Calu3 (cell line): ENCODE results near the gene GRIFIN. TPM values are rescaled to one million over a fixed set of nuclear protein-coding genes. Genes with fewer than 3 reads are reported as not detected.

Experiments
- BruUV-seq: library from RNA; stranded (reverse); fragments of 400-500 nt; replicated peaks from 2 replicates; lab custom pipeline; 2021; lab: Mats Ljungman, UMichigan
- CTCF ChIA-PET: fragments of 300-600 bp; sonication (Branson Sonifier 250); formaldehyde crosslinking; loops from one replicate; lab custom pipeline; 2022; ENCODE audit warnings: antibody characterized with exemption; lab: Charles Lee
- DNase-seq: peaks from one replicate; pipeline ENCODE4 v3.0.0; 2022
- H3K27ac Mint-ChIP-seq: one replicate; pipeline ENCODE4 v1.8.0; 2022; ENCODE audit warnings: mixed read lengths; ENCODE audit not compliant: unreplicated experiment
- H3K27me3 Mint-ChIP-seq: one replicate; pipeline ENCODE4 v1.8.0; 2022; ENCODE audit warnings: mixed read lengths; ENCODE audit not compliant: unreplicated experiment
- H3K36me3 Mint-ChIP-seq: one replicate; pipeline ENCODE4 v1.8.0; 2022; ENCODE audit warnings: mild to moderate bottlenecking, moderate library complexity, mixed read lengths; ENCODE audit not compliant: insufficient read depth, unreplicated experiment
- H3K4me1 Mint-ChIP-seq: one replicate; pipeline ENCODE4 v1.8.0; 2022; ENCODE audit warnings: mild to moderate bottlenecking, low read depth, mixed read lengths; ENCODE audit not compliant: unreplicated experiment
- H3K4me3 Mint-ChIP-seq: one replicate; pipeline ENCODE4 v1.8.0; 2022; ENCODE audit warnings: mild to moderate bottlenecking, low read depth, moderate library complexity, mixed read lengths; ENCODE audit not compliant: unreplicated experiment
- H3K9me3 Mint-ChIP-seq: one replicate; pipeline ENCODE4 v1.8.0; 2022; ENCODE audit warnings: low read depth, mixed read lengths; ENCODE audit not compliant: unreplicated experiment
- CTCF ChIP-seq: fragments of 200-600 bp; IDR thresholded peaks from one replicate; pipeline ENCODE4 v1.8.0; 2022; ENCODE audit warnings: antibody characterized with exemption; ENCODE audit not compliant: unreplicated experiment
- intact Hi-C: fragments of 100-400 bp; cut with micrococcal nuclease; formaldehyde crosslinking; loops from one replicate; pipeline ENCODE4 v1.10.0; 2022; ENCODE audit not compliant: unreplicated experiment
- total RNA-seq: library from RNA; stranded (reverse); gene quantifications from 2 replicates; pipeline ENCODE4 v1.2.3, GENCODE V29; 2022

Gene GRIFIN
- total RNA-seq, 1 experiment from 2014 or later: not detected

- BruUV-seq: no TSS peak
- Mint-ChIP-seq H3K4me3 (no peak overlapping the region), H3K4me1 (no peaks in the 10 kb centered on the region), H3K27me3 (peaks cover 45% of the 10 kb centered on the region), H3K36me3 (peaks cover 5% of the 10 kb centered on the region), H3K27ac (no peak overlapping the region), H3K9me3 (peaks cover 6% of the 10 kb centered on the region)
- TF ChIP-seq CTCF: no peak
- intact Hi-C loops: no loop called here
- CTCF ChIA-PET: no interaction called here
- DNase-seq: no peak
These were observed 11.5 kb upstream of the GRIFIN start for GRCh38 chr7:2487586-2488271.

DNA sequence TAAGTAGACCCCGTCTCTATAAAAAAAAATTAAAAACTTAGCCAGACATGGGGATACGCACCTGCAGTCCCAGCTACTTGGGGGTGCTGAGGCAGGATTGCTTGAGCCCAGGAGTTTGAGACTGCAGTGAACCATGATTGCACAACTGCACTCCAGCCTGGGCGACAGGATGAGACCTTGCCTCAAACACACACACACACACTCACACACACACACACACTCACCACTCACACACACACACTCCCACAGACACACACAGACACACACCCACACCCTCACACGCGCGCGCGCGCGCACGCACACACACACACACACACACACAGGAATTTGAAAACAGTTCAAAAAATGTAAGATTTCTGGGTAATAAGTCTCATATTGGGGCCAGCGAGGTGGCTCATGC is 8.7 kb upstream of the GRIFIN start:
- no peak overlapping the region for H3K27ac Mint-ChIP-seq
- H3K4me1 Mint-ChIP-seq: no peaks in the 10 kb centered on the region
- no peak for DNase-seq
- no peak for TF ChIP-seq CTCF
- H3K27me3 Mint-ChIP-seq: peaks cover 45% of the 10 kb centered on the region
- CTCF ChIA-PET: no interaction called here
- no peaks in the 10 kb centered on the region for H3K9me3 Mint-ChIP-seq
- no peaks in the 10 kb centered on the region for H3K36me3 Mint-ChIP-seq
- BruUV-seq: no TSS peak
- intact Hi-C loops: no loop called here
- H3K4me3 Mint-ChIP-seq: no peak overlapping the region

DNA sequence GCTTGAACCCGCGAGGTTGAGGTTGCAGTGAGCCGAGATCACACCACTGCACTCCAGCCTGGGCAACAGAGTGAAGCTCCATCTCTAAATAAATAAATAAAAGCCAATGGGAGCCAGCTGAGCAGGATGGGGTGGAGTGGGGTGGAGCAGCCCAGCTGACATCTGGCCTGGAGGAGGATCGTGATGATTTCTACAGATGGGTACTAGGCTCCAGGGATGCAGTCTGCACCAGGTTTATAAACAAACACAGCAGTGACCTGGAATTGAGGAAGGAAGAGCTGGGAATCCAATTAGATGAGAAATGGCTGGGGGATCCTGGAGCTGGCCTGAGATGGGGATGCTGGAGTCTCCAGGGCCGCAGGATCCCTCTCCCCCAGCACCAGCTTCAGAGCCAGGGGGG is 7.3 kb upstream of the GRIFIN start:
- no peak for TF ChIP-seq CTCF
- Mint-ChIP-seq H3K4me1 (no peaks in the 10 kb centered on the region), H3K36me3 (no peaks in the 10 kb centered on the region), H3K27me3 (peaks cover 52% of the 10 kb centered on the region), H3K9me3 (no peaks in the 10 kb centered on the region), H3K27ac (no peak overlapping the region), H3K4me3 (no peak overlapping the region)
- CTCF ChIA-PET: interaction anchor here (0.6 to 1.5 kb wide), 3 partner anchors 13 to 145 kb away, joined by 3 to 4 read pairs (median 3); no protein-coding TSS in a partner anchor
- intact Hi-C loops: no loop called here
- DNase-seq: no peak
- no TSS peak for BruUV-seq

GRCh38 chr7:2482725-2483451 is 6.7 kb upstream of the GRIFIN start:
- Mint-ChIP-seq H3K36me3 (no peaks in the 10 kb centered on the region), H3K27ac (no peak overlapping the region), H3K27me3 (peaks cover 46% of the 10 kb centered on the region), H3K4me1 (no peaks in the 10 kb centered on the region), H3K9me3 (no peaks in the 10 kb centered on the region), H3K4me3 (no peak overlapping the region)
- DNase-seq: no peak
- TF ChIP-seq CTCF: no peak
- CTCF ChIA-PET: interaction anchor here (0.6 to 1.5 kb wide), 3 partner anchors 13 to 154 kb away, joined by 3 to 4 read pairs (median 4); no protein-coding TSS in a partner anchor
- intact Hi-C loops: no loop called here
- no TSS peak for BruUV-seq
